ENCODE data around the gene TULP1. TPM values are rescaled to one million over a fixed set of nuclear protein-coding genes. Genes with fewer than 3 reads are reported as not detected.
A peak's percentile ranks its signal among the peaks of the same experiment; 100 is the strongest.

TULP1 gene
- total and polyA plus RNA-seq, 2 donors from 2014 or later, result not detected

- TF ChIP-seq CTCF (IDR thresholded peaks at IDR 0.05; ENCODE audit: borderline replicate concordance, extremely low read depth, insufficient read depth), result no peak
- intact Hi-C loops (cut with DNase I), result no loop called here
- FAIRE-seq (no peak), DNase-seq (peak in 2 of 5 donors; percentile 44 to 64)
- no peak overlapping the region for H3K9ac ChIP-seq (ENCODE audit: low read length in 3 of 3)
- no peaks in the 10 kb centered on the region for H3K27me3 ChIP-seq (ENCODE audit: control insufficient read depth, insufficient read depth, low read length)
- H3K36me3 ChIP-seq (ENCODE audit: control insufficient read depth in 2 of 3, insufficient read depth in 3 of 3, low read length in 3 of 3), result peaks cover 0 to 8% (median 6%) of the 10 kb centered on the region in 3 donors
- no peak overlapping the region for H3K27ac ChIP-seq (ENCODE audit: low read depth in 2 of 2, low read length in 2 of 2)
- no peaks in the 10 kb centered on the region for H3K9me3 ChIP-seq (ENCODE audit: control insufficient read depth in 2 of 3, insufficient read depth in 1 of 3, low read length in 3 of 3)
- H3K4me3 ChIP-seq (ENCODE audit: low read length in 3 of 3), result no peak overlapping the region
- peaks cover 0 to 4% (median 0%) of the 10 kb centered on the region in 3 donors for H3K4me1 ChIP-seq (ENCODE audit: control insufficient read depth in 2 of 3, insufficient read depth in 2 of 3, low read depth in 1 of 3, low read length in 3 of 3)
Observed at GRCh38 chr6:35475573-35475972, 37.1 kb downstream of the TULP1 start.

GRCh38 chr6:35474942-35475570 lies 37.6 kb downstream of the TULP1 start:
- FAIRE-seq (no peak), DNase-seq (peak in 1 of 5 donors; percentile 63)
- no peaks in the 10 kb centered on the region for H3K9me3 ChIP-seq (ENCODE audit: control insufficient read depth in 2 of 3, insufficient read depth in 1 of 3, low read length in 3 of 3)
- no peaks in the 10 kb centered on the region for H3K27me3 ChIP-seq (ENCODE audit: control insufficient read depth, insufficient read depth, low read length)
- no peak overlapping the region for H3K4me3 ChIP-seq (ENCODE audit: low read length in 3 of 3)
- no peak overlapping the region for H3K9ac ChIP-seq (ENCODE audit: low read length in 3 of 3)
- peaks cover under 1 to 4% (median 2%) of the 10 kb centered on the region in 3 donors for H3K4me1 ChIP-seq (ENCODE audit: control insufficient read depth in 2 of 3, insufficient read depth in 2 of 3, low read depth in 1 of 3, low read length in 3 of 3)
- TF ChIP-seq CTCF (IDR thresholded peaks at IDR 0.05; ENCODE audit: borderline replicate concordance, extremely low read depth, insufficient read depth), result no peak
- H3K27ac ChIP-seq (ENCODE audit: low read depth in 2 of 2, low read length in 2 of 2), result no peak overlapping the region
- peaks cover 0 to 13% (median 9%) of the 10 kb centered on the region in 3 donors for H3K36me3 ChIP-seq (ENCODE audit: control insufficient read depth in 2 of 3, insufficient read depth in 3 of 3, low read length in 3 of 3)
- intact Hi-C loops (cut with DNase I), result no loop called here

GRCh38 chr6:35474131-35474941 lies 38.4 kb downstream of the TULP1 start:
- Histone ChIP-seq H3K4me3 (ENCODE audit: low read length in 3 of 3) (no peak overlapping the region), H3K9ac (ENCODE audit: low read length in 3 of 3) (no peak overlapping the region), H3K27me3 (ENCODE audit: control insufficient read depth, insufficient read depth, low read length) (no peaks in the 10 kb centered on the region), H3K27ac (ENCODE audit: low read depth in 2 of 2, low read length in 2 of 2) (no peak overlapping the region), H3K4me1 (ENCODE audit: control insufficient read depth in 2 of 3, insufficient read depth in 2 of 3, low read depth in 1 of 3, low read length in 3 of 3) (peaks cover 3 to 9% (median 8%) of the 10 kb centered on the region in 3 donors), H3K9me3 (ENCODE audit: control insufficient read depth in 2 of 3, insufficient read depth in 1 of 3, low read length in 3 of 3) (no peaks in the 10 kb centered on the region), H3K36me3 (ENCODE audit: control insufficient read depth in 2 of 3, insufficient read depth in 3 of 3, low read length in 3 of 3) (peaks cover 0 to 18% (median 9%) of the 10 kb centered on the region in 3 donors)
- no peak for TF ChIP-seq CTCF (IDR thresholded peaks at IDR 0.05; ENCODE audit: borderline replicate concordance, extremely low read depth, insufficient read depth)
- intact Hi-C loops (cut with DNase I), result no loop called here
- DNase-seq (peak in 1 of 5 donors; percentile 57), FAIRE-seq (no peak)
